Measurements from ENCODE around the gene ACP7.

DNA sequence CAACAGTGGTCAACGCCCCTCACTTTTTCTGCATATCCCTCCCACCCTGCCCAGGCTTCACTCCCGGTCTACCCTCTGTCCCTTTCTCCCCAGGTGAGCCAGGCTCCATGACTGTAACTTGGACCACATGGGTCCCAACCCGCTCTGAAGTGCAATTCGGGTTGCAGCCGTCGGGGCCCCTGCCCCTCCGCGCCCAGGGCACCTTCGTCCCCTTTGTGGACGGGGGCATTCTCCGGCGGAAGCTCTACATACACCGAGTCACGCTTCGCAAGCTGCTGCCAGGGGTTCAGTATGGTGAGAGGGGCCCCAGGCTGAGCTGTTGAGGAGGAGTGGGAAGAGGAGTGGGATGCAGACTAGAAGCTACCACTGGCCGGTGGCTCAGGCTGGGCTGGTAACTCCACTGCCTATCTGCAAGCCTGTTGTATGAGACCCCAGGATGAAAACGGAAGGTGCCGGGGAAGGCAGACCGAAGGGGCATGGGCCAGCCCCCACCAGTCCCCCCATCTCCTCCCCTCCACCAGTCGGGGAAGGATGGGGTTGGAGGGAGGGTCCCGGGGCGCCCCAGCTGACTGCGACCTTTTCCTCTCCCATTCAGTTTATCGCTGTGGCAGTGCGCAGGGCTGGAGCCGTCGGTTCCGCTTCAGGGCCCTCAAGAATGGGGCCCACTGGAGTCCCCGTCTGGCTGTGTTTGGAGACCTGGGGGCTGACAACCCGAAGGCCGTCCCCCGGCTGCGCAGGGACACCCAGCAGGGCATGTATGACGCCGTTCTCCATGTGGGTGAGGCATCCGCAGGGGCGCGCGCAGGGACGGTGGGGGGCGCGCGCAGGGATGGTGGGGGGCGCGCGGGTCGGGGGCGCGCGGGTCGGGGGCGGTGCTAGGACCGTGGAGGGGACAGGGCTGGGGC is 14.4 kb downstream of the ACP7 start:
- TF ChIP-seq EZH2 (IDR thresholded peaks at IDR 0.05; ENCODE audit: insufficient read depth, poor library complexity, severe bottlenecking): no peak
- no peak for TF ChIP-seq EZH2phosphoT487 (IDR thresholded peaks at IDR 0.05; ENCODE audit: insufficient read depth, low read depth)

All from GM23248 (cell line).